ENCODE data around the gene PROSER3.

DNA sequence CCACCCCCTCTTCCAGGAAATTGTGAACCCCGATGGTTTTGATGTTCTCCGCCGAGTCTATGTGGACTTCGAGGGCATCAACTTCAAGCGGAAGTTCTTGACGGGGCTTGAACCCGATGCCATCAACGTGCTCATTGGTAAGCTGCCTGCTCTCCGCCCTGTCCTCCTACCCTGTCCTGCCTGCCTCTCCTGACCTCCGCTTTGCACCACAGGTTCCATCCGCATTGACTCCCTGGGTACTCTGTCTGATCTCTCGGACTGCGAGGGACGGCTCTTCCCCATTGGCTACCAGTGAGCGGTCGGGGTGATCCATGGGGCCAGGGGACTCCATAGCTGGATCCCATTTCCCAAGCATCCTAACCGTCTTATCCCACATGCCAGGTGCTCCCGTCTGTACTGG lies 27.6 kb upstream of the PROSER3 start:
- TF ChIP-seq, protein P1, sequence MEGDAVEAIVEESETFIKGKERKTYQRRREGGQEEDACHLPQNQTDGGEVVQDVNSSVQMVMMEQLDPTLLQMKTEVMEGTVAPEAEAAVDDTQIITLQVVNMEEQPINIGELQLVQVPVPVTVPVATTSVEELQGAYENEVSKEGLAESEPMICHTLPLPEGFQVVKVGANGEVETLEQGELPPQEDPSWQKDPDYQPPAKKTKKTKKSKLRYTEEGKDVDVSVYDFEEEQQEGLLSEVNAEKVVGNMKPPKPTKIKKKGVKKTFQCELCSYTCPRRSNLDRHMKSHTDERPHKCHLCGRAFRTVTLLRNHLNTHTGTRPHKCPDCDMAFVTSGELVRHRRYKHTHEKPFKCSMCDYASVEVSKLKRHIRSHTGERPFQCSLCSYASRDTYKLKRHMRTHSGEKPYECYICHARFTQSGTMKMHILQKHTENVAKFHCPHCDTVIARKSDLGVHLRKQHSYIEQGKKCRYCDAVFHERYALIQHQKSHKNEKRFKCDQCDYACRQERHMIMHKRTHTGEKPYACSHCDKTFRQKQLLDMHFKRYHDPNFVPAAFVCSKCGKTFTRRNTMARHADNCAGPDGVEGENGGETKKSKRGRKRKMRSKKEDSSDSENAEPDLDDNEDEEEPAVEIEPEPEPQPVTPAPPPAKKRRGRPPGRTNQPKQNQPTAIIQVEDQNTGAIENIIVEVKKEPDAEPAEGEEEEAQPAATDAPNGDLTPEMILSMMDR (IDR thresholded peaks at IDR 0.05; ENCODE audit: extremely low read depth in 1 of 2, insufficient read depth in 1 of 2, low read depth in 1 of 2, low read length in 2 of 2): no peak
- TF ChIP-seq POLR2AphosphoS5 (IDR thresholded peaks at IDR 0.05; ENCODE audit: insufficient read depth, low read depth, low read length) (no peak), EZH2 (IDR thresholded peaks at IDR 0.05; ENCODE audit: borderline replicate concordance, low read depth, low read length, severe bottlenecking) (no peak), POLR2A (IDR thresholded peaks at IDR 0.05; ENCODE audit: low read depth, low read length) (no peak), MYC (IDR thresholded peaks at IDR 0.05; ENCODE audit: low read depth, low read length) (no peak), JUN (IDR thresholded peaks at IDR 0.05; ENCODE audit: borderline replicate concordance, insufficient read depth, insufficient read length, low read depth) (no peak)
